LNCAP (cell line): ENCODE measurements around the gene FAM217B.
A peak's percentile ranks its signal among the peaks of the same experiment; 100 is the strongest.

Source experiments
- CTCF ChIP-seq: fragments of 450-650 bp; IDR thresholded peaks from 2 replicates; pipeline ENCODE4 v1.5.1; 2017; ENCODE audit warnings: mild to moderate bottlenecking

The FAM217B gene

GRCh38 chr20:59983076-59983475 lies 42.9 kb downstream of the FAM217B start:
- TF ChIP-seq CTCF: no peak

- TF ChIP-seq CTCF: no peak
Observed at GRCh38 chr20:59984541-59984940, 44.4 kb downstream of the FAM217B start.

- no peak for TF ChIP-seq CTCF
Observed at GRCh38 chr20:59985164-59985563, 45.0 kb downstream of the FAM217B start.

GRCh38 chr20:59985864-59986263 lies 45.7 kb downstream of the FAM217B start:
- 0 out of 2 replicates have a peak, but pooled peaks have one; percentile 15 for TF ChIP-seq CTCF

GRCh38 chr20:59987135-59987534 lies 46.9 kb downstream of the FAM217B start:
- TF ChIP-seq CTCF: no peak

- no peak for TF ChIP-seq CTCF
Observed at GRCh38 chr20:59988141-59988540, 48.0 kb downstream of the FAM217B start.

GRCh38 chr20:59992526-59993084 lies 52.4 kb downstream of the FAM217B start:
- TF ChIP-seq CTCF: no peak
